GM19099 (cell line): ENCODE measurements around the gene RAVER2.

Source experiments
- POLR2A ChIP-seq: IDR thresholded peaks from 3 replicates; pipeline ENCODE4 v1.6.1; 2011; ENCODE audit warnings: low read depth; ENCODE audit not compliant: insufficient read length; ENCODE audit errors: extremely low read depth

RAVER2 gene

DNA sequence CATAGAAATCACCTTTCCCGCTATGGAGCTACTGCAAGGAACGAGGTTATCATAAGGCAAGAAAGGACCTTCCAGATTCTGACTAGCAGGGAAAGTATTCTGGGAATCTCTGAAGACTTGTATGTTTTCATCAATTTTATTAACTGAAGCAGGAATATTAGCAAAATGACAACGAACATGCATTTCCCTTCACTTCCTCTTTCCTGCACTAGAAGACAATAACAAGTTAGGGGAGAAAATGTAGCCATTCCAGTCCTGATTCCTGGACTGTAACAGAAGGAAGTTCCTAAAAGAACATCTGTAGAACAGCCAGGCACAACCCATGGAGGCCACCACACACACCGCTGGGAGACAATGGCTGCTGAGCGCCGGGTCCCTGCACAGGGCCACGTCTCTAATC is 106.8 kb downstream of the RAVER2 start:
- TF ChIP-seq POLR2A: no peak

DNA sequence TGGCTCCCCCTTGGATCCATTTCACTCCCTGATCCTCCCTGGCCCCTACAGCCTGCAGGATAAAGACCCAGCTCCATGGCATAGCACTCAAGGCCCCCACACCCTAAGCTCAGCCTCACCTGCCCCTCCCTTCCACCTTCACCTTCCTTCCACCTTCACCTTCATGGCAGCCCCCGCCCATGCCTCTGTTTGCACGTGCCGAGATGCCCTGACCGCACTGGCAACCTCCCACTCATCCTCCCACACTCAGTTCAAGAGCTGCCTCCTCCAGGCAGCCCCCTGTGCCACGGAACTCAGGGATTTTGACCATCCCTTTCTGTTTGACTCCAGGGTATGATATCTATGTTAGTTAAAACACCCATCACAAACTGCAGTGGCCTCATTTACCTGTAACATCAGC is 109.8 kb downstream of the RAVER2 start:
- TF ChIP-seq POLR2A: no peak

DNA sequence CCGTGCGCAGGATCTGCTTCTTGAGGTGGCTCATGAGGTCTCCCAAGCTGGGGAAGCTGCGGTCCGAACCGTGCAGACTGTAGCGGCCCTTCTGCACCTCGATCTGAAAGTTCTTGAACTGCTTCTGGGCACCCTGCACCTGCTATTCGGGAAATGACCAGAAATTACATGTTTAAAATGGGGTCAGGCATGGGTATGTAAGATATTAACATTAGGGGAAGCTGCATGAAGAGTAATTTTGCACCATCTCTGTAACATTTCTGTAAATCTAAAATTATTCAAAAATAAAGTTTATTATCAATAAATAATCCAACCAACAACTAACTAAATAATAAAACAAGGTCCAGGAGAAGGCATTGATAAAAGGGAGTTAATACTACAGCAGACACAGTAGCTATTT is 110.7 kb downstream of the RAVER2 start:
- no peak for TF ChIP-seq POLR2A

DNA sequence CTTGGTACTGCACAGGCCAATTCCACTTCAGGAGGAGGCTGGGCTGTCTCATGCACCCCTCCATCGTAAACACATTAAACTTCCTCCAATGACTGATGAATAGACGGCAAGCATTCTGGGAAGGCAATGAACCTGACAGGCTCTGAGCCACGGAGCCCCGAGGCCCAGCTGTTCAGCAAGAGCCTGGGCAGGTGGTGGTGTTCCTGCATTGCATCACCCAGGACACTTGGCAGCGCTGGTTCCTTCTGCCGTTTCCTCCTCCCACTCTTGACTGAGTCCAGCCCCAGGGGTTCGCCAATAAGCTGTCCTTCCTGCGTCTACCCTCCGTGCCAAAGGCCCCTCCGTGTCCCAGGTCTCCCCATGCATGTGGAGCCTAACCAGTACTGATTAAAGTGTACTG is 111.7 kb downstream of the RAVER2 start:
- no peak for TF ChIP-seq POLR2A

DNA sequence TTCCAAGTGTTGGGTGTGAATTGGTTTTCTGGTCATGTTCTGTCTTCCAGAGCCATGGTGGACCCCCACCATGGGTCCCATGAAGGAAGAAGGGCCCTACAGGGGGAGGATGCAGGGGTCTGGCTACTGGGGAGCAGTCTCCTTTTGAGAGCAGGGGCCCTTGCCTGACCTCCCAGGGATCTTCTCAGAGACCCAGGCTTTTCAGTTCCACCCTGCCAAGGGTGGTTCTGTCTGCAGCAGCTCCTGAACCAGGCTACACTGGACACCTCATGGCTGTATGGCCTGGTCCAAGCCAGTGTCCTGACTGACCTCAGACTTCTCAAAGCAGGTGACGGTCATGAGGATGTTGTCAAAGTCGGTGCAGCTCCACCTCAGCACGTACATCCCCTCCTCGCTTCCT is 112.5 kb downstream of the RAVER2 start:
- TF ChIP-seq POLR2A: no peak

DNA sequence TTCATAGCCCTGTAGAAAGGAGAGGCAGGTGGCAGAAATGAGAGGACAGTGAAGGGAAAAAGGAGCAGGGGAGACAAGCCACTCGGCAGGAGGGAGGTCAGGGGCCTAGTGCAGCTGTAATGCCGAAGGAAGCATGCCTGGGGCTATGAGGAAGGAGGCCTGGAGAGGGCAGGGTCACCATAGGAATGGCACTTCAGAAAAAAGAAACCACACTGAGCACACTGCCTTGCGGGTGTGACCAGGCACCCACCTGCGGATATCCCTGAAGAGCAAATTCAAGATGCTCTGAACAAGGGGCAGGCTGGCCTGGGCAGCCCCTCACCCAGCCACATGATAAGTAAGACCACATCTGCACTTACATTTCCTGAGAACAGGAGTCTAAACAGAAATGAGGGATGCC is 116.7 kb downstream of the RAVER2 start:
- no peak for TF ChIP-seq POLR2A

DNA sequence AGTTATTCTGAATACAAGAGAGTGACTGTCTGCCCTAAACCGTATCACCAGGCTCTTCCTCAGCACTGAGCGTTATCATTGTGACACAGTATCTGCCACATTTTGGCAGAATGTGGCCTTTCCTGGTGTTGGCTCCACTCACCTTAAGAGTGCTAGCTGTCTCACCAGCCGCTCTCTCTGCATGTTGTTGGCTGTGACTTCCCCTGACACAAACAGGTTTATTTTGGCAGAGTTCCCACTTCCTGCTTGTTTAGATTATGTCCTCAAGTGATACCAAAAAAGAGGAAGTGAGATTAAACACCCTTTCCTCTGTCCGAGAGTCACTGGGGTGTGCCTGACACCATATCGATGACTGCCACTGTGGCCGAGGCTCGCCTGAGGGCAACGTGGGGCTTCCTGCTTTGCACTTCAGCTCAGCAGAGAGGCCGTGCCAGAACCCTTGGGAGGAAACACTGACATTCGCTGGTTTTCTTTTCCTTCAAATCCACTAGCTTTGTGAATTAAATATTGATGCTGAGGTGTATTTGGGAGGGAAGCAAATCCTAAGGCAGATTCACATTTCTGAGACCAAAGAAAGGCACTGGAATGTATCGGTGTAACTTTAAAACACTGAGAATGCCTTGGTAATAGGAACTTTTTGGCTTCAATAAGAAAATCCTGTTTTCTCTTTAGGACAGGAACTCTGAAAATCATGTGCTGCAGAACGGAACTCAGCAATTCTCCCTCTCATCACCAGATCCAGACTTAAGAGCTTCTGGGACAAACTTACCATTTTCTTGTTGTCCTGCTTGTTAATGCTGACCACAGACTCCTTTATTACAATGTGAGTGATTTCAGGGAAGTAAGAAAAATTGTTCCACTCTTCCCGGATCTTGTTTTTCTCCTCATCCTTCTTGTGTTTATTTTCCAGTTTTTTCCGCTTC is 119.4 kb downstream of the RAVER2 start:
- TF ChIP-seq POLR2A: no peak

DNA sequence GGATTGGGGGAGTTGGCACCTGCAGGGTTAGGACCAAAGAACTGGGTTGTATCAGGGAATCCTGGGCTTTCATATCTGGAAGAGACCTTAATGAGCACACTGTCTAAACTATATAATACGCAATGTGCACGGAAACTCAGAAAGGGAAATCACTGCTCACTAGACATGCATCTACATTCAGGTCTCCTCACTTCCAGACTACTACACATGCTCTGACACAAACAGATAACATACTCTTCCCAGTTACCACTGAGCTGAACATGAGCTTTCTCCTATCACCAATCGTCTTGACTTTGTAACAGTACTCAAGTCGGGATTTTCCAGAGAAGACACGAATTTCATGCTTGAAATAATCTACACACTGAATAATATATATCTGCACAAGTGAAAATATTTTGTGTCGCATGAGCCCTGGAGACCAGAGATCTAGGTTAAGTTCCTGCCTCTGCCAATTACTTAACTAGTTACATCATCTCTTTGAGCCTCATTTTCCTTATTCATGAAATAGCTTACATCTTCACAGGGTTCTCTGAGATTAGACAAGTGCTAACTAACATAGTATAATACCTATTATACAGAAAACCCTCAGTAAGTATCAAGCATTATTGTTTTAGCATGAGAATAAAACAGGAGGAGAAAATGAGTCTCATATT is 120.4 kb downstream of the RAVER2 start:
- TF ChIP-seq POLR2A: no peak

DNA sequence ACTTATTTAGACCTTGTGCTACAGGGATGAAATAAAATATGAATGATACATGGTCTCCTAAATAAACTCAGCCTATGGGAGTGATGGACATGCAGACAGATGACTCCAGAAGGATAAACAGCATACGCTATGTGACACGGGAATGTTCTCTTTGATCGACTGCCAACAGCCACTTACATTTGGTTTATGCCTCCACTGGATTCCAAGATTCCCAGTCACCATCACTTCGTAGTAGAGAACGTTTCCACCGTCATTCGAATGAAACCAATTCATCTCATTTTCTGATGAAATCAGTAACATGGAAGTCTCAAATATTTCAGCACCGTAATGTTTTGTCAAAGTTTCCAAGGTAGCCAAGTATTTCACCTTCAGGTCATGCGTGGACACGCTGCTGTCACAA is 121.8 kb downstream of the RAVER2 start:
- no peak for TF ChIP-seq POLR2A

DNA sequence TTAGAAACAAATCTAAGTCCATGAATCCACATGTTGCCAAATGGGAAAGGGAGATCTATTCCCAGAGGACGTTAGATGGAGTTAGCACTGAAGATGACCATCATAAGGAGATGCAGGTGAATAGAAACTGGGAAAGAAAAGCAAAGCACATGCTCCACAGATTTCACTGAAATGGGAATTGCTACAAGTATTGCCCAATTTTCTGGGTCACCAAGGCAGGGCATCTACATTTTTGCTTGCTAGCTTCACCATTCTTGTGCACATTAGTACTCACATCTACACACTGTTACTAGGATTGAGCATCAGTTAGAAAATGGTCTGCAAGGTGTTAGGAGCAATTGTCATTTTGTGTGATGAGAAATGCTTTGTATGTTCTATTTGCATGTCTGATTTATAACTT is 122.4 kb downstream of the RAVER2 start:
- no peak for TF ChIP-seq POLR2A

DNA sequence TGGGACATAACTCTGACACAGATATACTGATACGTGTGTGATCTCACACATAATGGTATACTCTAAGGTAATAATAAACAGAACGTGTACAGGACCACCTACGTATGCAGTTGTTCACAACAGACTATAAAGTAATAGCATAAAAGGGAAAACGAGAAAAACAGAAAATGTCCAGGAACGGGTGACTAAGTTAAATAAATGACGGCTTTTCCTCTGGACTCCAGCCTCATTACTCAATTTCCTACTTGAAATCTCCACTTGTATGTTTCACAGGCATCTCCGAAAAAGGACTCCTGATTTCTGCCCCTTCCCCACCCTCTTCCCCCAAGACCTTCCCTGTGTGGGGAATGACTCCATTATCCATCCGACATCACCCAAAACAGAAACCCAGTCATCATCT is 126.4 kb downstream of the RAVER2 start:
- TF ChIP-seq POLR2A: no peak

DNA sequence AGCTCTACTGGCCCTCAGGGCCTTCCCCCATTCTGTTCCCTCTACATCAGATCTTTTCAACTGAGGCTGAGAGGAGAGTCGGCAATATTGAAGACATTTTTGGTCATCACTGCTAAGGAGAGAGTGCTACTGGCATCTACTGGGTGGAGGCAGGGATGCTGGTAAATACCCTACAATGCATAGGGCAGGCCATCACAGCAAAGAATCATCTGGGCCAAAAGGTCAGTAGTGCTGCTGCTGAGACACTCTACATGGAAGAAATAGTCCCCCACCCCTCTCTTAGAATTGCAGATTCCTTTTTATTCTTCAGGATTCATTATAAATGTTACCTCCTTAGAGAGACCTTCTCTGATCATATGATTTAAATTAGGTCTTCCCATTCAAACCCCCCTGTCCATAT is 127.2 kb downstream of the RAVER2 start:
- TF ChIP-seq POLR2A: no peak

DNA sequence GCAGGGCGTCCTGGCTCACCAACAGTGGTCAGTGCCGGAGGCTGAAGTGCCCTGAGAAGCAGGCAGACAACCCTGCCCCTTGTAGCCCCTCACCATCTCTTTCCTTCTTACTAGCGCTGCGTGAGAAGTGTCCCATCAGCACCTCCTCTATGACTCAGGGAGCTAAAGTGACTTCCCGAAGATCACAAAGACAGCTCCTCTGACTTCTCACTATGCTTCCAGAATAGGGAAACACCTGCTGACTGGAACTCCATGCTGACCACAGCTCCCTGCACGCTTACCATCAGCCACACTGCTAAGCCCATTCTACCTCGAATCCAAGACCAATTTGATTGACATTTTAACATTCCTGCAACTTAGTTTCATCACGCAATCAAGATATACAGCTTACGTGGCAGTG is 128.7 kb downstream of the RAVER2 start:
- TF ChIP-seq POLR2A: no peak

DNA sequence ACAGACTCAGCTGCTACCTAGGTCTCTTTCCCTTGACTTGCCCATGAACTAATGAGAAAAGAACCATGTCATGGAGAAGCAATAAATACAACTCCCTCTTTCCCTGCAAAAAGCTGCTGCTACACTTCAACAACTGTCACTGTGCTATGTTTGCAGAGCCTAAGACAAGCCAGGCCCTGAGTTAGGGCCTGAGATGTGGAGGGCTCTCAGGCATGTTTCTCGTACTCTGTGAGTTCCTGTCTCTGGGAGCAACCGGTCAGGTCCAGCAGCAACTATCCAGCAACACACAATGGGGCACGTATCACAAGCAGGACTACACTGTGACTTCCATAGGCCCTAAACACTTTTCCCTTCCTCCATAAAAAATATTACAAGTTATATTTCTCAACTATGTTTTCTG is 129.8 kb downstream of the RAVER2 start:
- no peak for TF ChIP-seq POLR2A

DNA sequence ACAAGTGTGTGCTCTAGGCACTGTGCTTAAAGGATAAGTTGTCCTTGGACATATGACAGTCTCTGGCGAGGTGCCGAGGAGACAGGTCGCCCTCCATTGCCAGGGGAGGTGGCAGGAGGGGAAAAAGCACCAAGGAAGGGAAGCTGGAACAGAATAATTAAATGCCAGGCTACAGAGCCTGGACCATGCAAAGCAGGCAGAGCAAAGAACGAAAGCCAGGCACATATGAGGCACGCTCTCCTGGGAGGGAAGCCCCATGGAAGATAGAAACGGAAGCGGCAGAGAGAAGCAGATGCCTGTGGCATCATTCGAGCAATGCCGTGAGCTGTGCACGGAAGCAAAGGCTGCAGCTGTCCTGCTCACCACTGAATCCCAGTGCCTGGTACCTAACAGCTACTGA is 130.2 kb downstream of the RAVER2 start:
- no peak for TF ChIP-seq POLR2A

DNA sequence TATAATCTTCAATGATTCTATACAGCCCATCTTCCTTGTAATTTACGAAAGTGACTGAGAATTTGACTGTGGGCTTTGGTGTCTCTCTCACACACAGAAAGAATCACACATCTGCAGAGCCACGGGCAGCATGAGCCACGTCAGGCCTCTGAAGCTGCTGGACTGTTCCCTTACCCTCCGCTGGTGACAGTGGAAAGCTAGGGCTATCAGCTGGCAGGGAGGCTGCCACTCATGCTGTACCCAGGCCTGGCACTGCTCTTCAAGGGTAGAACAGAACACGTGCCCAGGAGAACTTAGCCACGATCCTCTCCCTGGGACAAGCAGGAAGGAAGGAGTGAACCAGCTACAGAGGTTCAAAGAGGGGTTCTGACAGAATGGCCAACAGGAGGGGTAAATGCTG is 130.7 kb downstream of the RAVER2 start:
- TF ChIP-seq POLR2A: no peak
